ENCODE measurements around the gene LAMA4. TPM values are rescaled to one million over a fixed set of nuclear protein-coding genes. Genes with fewer than 3 reads are reported as not detected.

The LAMA4 gene
- total and polyA plus RNA-seq, 2 donors: 3.0 to 15.2 TPM

GRCh38 chr6:112235956-112236355 lies 18.4 kb downstream of the LAMA4 start:
- H3K36me3 ChIP-seq (ENCODE audit: control insufficient read depth in 2 of 2, insufficient read depth in 2 of 2, low read length in 1 of 2): no peaks in the 10 kb centered on the region
- DNase-seq (ENCODE audit: low read depth in 6 of 9, low spot score in 9 of 9): no peak
- no peak overlapping the region for H3K27ac ChIP-seq (ENCODE audit: low read depth in 1 of 2, low read length in 1 of 2)
- no peaks in the 10 kb centered on the region for H3K27me3 ChIP-seq (ENCODE audit: control insufficient read depth in 2 of 2, insufficient read depth in 1 of 2, low read length in 1 of 2)
- peaks cover 0 to 3% of the 10 kb centered on the region in 2 donors for H3K9me3 ChIP-seq (ENCODE audit: control insufficient read depth in 2 of 2, insufficient read depth in 1 of 2, low read length in 1 of 2)
- no peak overlapping the region for H3K4me3 ChIP-seq (ENCODE audit: low read length in 2 of 2)
- peaks cover 0 to 3% of the 10 kb centered on the region in 2 donors for H3K4me1 ChIP-seq (ENCODE audit: control insufficient read depth in 2 of 2, insufficient read depth in 2 of 2, low read length in 2 of 2)
- whole genome bisulfite sequencing: 83% methylated on average over 5 of the region's 5 CpGs

- Histone ChIP-seq H3K27me3 (ENCODE audit: control insufficient read depth in 2 of 2, insufficient read depth in 1 of 2, low read length in 1 of 2) (no peaks in the 10 kb centered on the region), H3K9me3 (ENCODE audit: control insufficient read depth in 2 of 2, insufficient read depth in 1 of 2, low read length in 1 of 2) (no peaks in the 10 kb centered on the region), H3K4me1 (ENCODE audit: control insufficient read depth in 2 of 2, insufficient read depth in 2 of 2, low read length in 2 of 2) (peaks cover 0 to 3% of the 10 kb centered on the region in 2 donors), H3K36me3 (ENCODE audit: control insufficient read depth in 2 of 2, insufficient read depth in 2 of 2, low read length in 1 of 2) (no peaks in the 10 kb centered on the region), H3K27ac (ENCODE audit: low read depth in 1 of 2, low read length in 1 of 2) (no peak overlapping the region), H3K4me3 (ENCODE audit: low read length in 2 of 2) (no peak overlapping the region)
- WGBS: 49% methylated on average over 5 of the region's 5 CpGs
- DNase-seq (ENCODE audit: low read depth in 6 of 9, low spot score in 9 of 9): no peak
These were observed 19.8 kb downstream of the LAMA4 start for GRCh38 chr6:112234601-112235000.

GRCh38 chr6:112233847-112234246 lies 20.5 kb downstream of the LAMA4 start:
- Histone ChIP-seq H3K27ac (ENCODE audit: low read depth in 1 of 2, low read length in 1 of 2) (no peak overlapping the region), H3K36me3 (ENCODE audit: control insufficient read depth in 2 of 2, insufficient read depth in 2 of 2, low read length in 1 of 2) (no peaks in the 10 kb centered on the region), H3K4me1 (ENCODE audit: control insufficient read depth in 2 of 2, insufficient read depth in 2 of 2, low read length in 2 of 2) (peaks cover 0 to 3% of the 10 kb centered on the region in 2 donors), H3K27me3 (ENCODE audit: control insufficient read depth in 2 of 2, insufficient read depth in 1 of 2, low read length in 1 of 2) (no peaks in the 10 kb centered on the region), H3K4me3 (ENCODE audit: low read length in 2 of 2) (no peak overlapping the region), H3K9me3 (ENCODE audit: control insufficient read depth in 2 of 2, insufficient read depth in 1 of 2, low read length in 1 of 2) (no peaks in the 10 kb centered on the region)
- no peak for DNase-seq (ENCODE audit: low read depth in 6 of 9, low spot score in 9 of 9)
- WGBS: 95% methylated on average over 3 of the region's 3 CpGs

- Histone ChIP-seq H3K4me3 (ENCODE audit: low read length in 2 of 2) (no peak overlapping the region), H3K27ac (ENCODE audit: low read depth in 1 of 2, low read length in 1 of 2) (peak overlapping the region in 1 of 2 donors; percentile 50), H3K27me3 (ENCODE audit: control insufficient read depth in 2 of 2, insufficient read depth in 1 of 2, low read length in 1 of 2) (no peaks in the 10 kb centered on the region), H3K36me3 (ENCODE audit: control insufficient read depth in 2 of 2, insufficient read depth in 2 of 2, low read length in 1 of 2) (no peaks in the 10 kb centered on the region), H3K9me3 (ENCODE audit: control insufficient read depth in 2 of 2, insufficient read depth in 1 of 2, low read length in 1 of 2) (no peaks in the 10 kb centered on the region), H3K4me1 (ENCODE audit: control insufficient read depth in 2 of 2, insufficient read depth in 2 of 2, low read length in 2 of 2) (peaks cover 0 to 3% of the 10 kb centered on the region in 2 donors)
- WGBS: 92% methylated on average over 5 of the region's 5 CpGs
- no peak for DNase-seq (ENCODE audit: low read depth in 6 of 9, low spot score in 9 of 9)
These were observed 21.5 kb downstream of the LAMA4 start for GRCh38 chr6:112232845-112233256.

GRCh38 chr6:112231594-112232060 lies 22.7 kb downstream of the LAMA4 start:
- WGBS: 53% methylated on average over 2 of the region's 2 CpGs

GRCh38 chr6:112231164-112231563 lies 23.2 kb downstream of the LAMA4 start:
- Histone ChIP-seq H3K4me1 (ENCODE audit: control insufficient read depth in 2 of 2, insufficient read depth in 2 of 2, low read length in 2 of 2) (peaks cover 0 to 3% of the 10 kb centered on the region in 2 donors), H3K36me3 (ENCODE audit: control insufficient read depth in 2 of 2, insufficient read depth in 2 of 2, low read length in 1 of 2) (no peaks in the 10 kb centered on the region), H3K9me3 (ENCODE audit: control insufficient read depth in 2 of 2, insufficient read depth in 1 of 2, low read length in 1 of 2) (no peaks in the 10 kb centered on the region), H3K27me3 (ENCODE audit: control insufficient read depth in 2 of 2, insufficient read depth in 1 of 2, low read length in 1 of 2) (no peaks in the 10 kb centered on the region), H3K4me3 (ENCODE audit: low read length in 2 of 2) (no peak overlapping the region), H3K27ac (ENCODE audit: low read depth in 1 of 2, low read length in 1 of 2) (no peak overlapping the region)
- 85% methylated on average over 1 of the region's 1 CpG for WGBS
- no peak for DNase-seq (ENCODE audit: low read depth in 6 of 9, low spot score in 9 of 9)

More at GRCh38 chr6:112231594-112232060, 22.7 kb downstream of the LAMA4 start:
- Histone ChIP-seq H3K4me3 (ENCODE audit: low read length in 2 of 2) (no peak overlapping the region), H3K27ac (ENCODE audit: low read depth in 1 of 2, low read length in 1 of 2) (peak overlapping the region in 1 of 2 donors; percentile 6), H3K36me3 (ENCODE audit: control insufficient read depth in 2 of 2, insufficient read depth in 2 of 2, low read length in 1 of 2) (no peaks in the 10 kb centered on the region), H3K4me1 (ENCODE audit: control insufficient read depth in 2 of 2, insufficient read depth in 2 of 2, low read length in 2 of 2) (peaks cover 0 to 3% of the 10 kb centered on the region in 2 donors), H3K27me3 (ENCODE audit: control insufficient read depth in 2 of 2, insufficient read depth in 1 of 2, low read length in 1 of 2) (no peaks in the 10 kb centered on the region), H3K9me3 (ENCODE audit: control insufficient read depth in 2 of 2, insufficient read depth in 1 of 2, low read length in 1 of 2) (no peaks in the 10 kb centered on the region)
- DNase-seq (ENCODE audit: low read depth in 6 of 9, low spot score in 9 of 9): no peak

- Histone ChIP-seq H3K27me3 (ENCODE audit: control insufficient read depth in 2 of 2, insufficient read depth in 1 of 2, low read length in 1 of 2) (no peaks in the 10 kb centered on the region), H3K4me1 (ENCODE audit: control insufficient read depth in 2 of 2, insufficient read depth in 2 of 2, low read length in 2 of 2) (no peaks in the 10 kb centered on the region), H3K9me3 (ENCODE audit: control insufficient read depth in 2 of 2, insufficient read depth in 1 of 2, low read length in 1 of 2) (no peaks in the 10 kb centered on the region), H3K4me3 (ENCODE audit: low read length in 2 of 2) (no peak overlapping the region), H3K27ac (ENCODE audit: low read depth in 1 of 2, low read length in 1 of 2) (no peak overlapping the region), H3K36me3 (ENCODE audit: control insufficient read depth in 2 of 2, insufficient read depth in 2 of 2, low read length in 1 of 2) (no peaks in the 10 kb centered on the region)
- DNase-seq (ENCODE audit: low read depth in 6 of 9, low spot score in 9 of 9): no peak
- WGBS: 97% methylated on average over 7 of the region's 7 CpGs
These were observed 25.7 kb downstream of the LAMA4 start for GRCh38 chr6:112228480-112229332.

GRCh38 chr6:112227992-112228391 lies 26.4 kb downstream of the LAMA4 start:
- Histone ChIP-seq H3K4me1 (ENCODE audit: control insufficient read depth in 2 of 2, insufficient read depth in 2 of 2, low read length in 2 of 2) (no peaks in the 10 kb centered on the region), H3K4me3 (ENCODE audit: low read length in 2 of 2) (no peak overlapping the region), H3K36me3 (ENCODE audit: control insufficient read depth in 2 of 2, insufficient read depth in 2 of 2, low read length in 1 of 2) (no peaks in the 10 kb centered on the region), H3K27ac (ENCODE audit: low read depth in 1 of 2, low read length in 1 of 2) (no peak overlapping the region), H3K27me3 (ENCODE audit: control insufficient read depth in 2 of 2, insufficient read depth in 1 of 2, low read length in 1 of 2) (no peaks in the 10 kb centered on the region), H3K9me3 (ENCODE audit: control insufficient read depth in 2 of 2, insufficient read depth in 1 of 2, low read length in 1 of 2) (no peaks in the 10 kb centered on the region)
- DNase-seq (ENCODE audit: low read depth in 6 of 9, low spot score in 9 of 9): no peak
- 93% methylated on average over 1 of the region's 1 CpG for WGBS

GRCh38 chr6:112227411-112227810 lies 27.0 kb downstream of the LAMA4 start:
- H3K36me3 ChIP-seq (ENCODE audit: control insufficient read depth in 2 of 2, insufficient read depth in 2 of 2, low read length in 1 of 2): no peaks in the 10 kb centered on the region
- H3K4me1 ChIP-seq (ENCODE audit: control insufficient read depth in 2 of 2, insufficient read depth in 2 of 2, low read length in 2 of 2): no peaks in the 10 kb centered on the region
- WGBS: 95% methylated on average over 2 of the region's 2 CpGs
- H3K27me3 ChIP-seq (ENCODE audit: control insufficient read depth in 2 of 2, insufficient read depth in 1 of 2, low read length in 1 of 2): no peaks in the 10 kb centered on the region
- DNase-seq (ENCODE audit: low read depth in 6 of 9, low spot score in 9 of 9): no peak
- no peak overlapping the region for H3K27ac ChIP-seq (ENCODE audit: low read depth in 1 of 2, low read length in 1 of 2)
- no peaks in the 10 kb centered on the region for H3K9me3 ChIP-seq (ENCODE audit: control insufficient read depth in 2 of 2, insufficient read depth in 1 of 2, low read length in 1 of 2)
- H3K4me3 ChIP-seq (ENCODE audit: low read length in 2 of 2): no peak overlapping the region
